Liver (tissue), 3 donors: ENCODE measurements around the gene TPST1.

ENCODE experiments used
- EGR1 ChIP-seq, 2 donors: IDR thresholded peaks; 2 replicates each; pipeline ENCODE4 v1.6.1; 2016 to 2018; ENCODE audit warnings: antibody characterized with exemption in 2 of 2, low read depth in 2 of 2
- FOXA1 ChIP-seq: IDR thresholded peaks from 2 replicates; pipeline ENCODE4 v1.6.1; 2016; ENCODE audit warnings: antibody characterized with exemption
- JUND ChIP-seq, 2 donors: IDR thresholded peaks; 2 replicates each; pipeline ENCODE4 v1.6.1; 2016; ENCODE audit warnings: antibody characterized with exemption in 2 of 2
- RAD21 ChIP-seq, 2 donors: IDR thresholded peaks; 2 replicates each; pipeline ENCODE4 v1.6.1; 2016; ENCODE audit warnings: antibody characterized with exemption in 2 of 2, mild to moderate bottlenecking in 2 of 2
- SP1 ChIP-seq: IDR thresholded peaks from 2 replicates; pipeline ENCODE4 v1.6.1; 2018; ENCODE audit warnings: antibody characterized with exemption, mild to moderate bottlenecking
- TAF1 ChIP-seq: conservative IDR thresholded peaks from 2 replicates; pipeline ENCODE4 v1.6.1; 2016; ENCODE audit warnings: antibody characterized with exemption, mild to moderate bottlenecking
- YY1 ChIP-seq: IDR thresholded peaks from 2 replicates; pipeline ENCODE4 v1.6.1; 2016; ENCODE audit warnings: antibody characterized with exemption, mild to moderate bottlenecking
- TF ChIP-seq, protein P1 (sequence below): fragments of 150-350 bp; IDR thresholded peaks from 2 replicates; pipeline ENCODE4 v1.5.1; 2017; ENCODE audit warnings: improper control_type of control experiment, low read depth, low read length; ENCODE audit not compliant: missing input control
- TF ChIP-seq, protein P2 (sequence below): IDR thresholded peaks from 2 replicates; pipeline ENCODE4 v1.6.1; 2016; ENCODE audit warnings: antibody characterized with exemption
- TF ChIP-seq, protein P3 (sequence below): IDR thresholded peaks from 2 replicates; pipeline ENCODE4 v1.6.1; 2016; ENCODE audit warnings: antibody characterized with exemption
- TF ChIP-seq, protein P4 (sequence below): IDR thresholded peaks from 2 replicates; pipeline ENCODE4 v1.6.1; 2016; ENCODE audit warnings: antibody characterized with exemption
- TF ChIP-seq, protein P5 (sequence below): IDR thresholded peaks from 2 replicates; pipeline ENCODE4 v1.6.1; 2016; ENCODE audit warnings: antibody characterized with exemption, mild to moderate bottlenecking
- donor health status: healthy.
- donor health status: healthy.

DNA sequence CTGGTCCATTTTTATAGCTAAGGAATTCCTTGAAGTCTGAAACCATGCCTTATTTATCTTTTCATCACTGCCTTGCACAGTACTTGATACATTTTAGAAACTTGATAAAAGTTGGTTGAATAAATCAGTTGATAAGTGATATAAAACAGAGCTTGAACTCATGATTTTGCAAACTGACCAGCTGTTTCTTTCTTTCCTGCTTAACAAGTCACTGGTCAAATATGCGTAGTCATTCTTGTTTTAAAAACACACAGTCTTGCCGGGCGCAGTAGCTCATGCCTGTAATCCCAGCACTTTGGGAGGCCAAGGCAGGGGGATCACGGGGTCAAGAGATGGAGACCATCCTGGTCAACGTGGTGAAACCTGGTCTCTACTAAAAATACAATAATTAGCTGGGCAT, 6.3 kb downstream of the TPST1 start:
- TF ChIP-seq, protein P1, sequence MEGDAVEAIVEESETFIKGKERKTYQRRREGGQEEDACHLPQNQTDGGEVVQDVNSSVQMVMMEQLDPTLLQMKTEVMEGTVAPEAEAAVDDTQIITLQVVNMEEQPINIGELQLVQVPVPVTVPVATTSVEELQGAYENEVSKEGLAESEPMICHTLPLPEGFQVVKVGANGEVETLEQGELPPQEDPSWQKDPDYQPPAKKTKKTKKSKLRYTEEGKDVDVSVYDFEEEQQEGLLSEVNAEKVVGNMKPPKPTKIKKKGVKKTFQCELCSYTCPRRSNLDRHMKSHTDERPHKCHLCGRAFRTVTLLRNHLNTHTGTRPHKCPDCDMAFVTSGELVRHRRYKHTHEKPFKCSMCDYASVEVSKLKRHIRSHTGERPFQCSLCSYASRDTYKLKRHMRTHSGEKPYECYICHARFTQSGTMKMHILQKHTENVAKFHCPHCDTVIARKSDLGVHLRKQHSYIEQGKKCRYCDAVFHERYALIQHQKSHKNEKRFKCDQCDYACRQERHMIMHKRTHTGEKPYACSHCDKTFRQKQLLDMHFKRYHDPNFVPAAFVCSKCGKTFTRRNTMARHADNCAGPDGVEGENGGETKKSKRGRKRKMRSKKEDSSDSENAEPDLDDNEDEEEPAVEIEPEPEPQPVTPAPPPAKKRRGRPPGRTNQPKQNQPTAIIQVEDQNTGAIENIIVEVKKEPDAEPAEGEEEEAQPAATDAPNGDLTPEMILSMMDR, result no peak
- TF ChIP-seq, protein P2, sequence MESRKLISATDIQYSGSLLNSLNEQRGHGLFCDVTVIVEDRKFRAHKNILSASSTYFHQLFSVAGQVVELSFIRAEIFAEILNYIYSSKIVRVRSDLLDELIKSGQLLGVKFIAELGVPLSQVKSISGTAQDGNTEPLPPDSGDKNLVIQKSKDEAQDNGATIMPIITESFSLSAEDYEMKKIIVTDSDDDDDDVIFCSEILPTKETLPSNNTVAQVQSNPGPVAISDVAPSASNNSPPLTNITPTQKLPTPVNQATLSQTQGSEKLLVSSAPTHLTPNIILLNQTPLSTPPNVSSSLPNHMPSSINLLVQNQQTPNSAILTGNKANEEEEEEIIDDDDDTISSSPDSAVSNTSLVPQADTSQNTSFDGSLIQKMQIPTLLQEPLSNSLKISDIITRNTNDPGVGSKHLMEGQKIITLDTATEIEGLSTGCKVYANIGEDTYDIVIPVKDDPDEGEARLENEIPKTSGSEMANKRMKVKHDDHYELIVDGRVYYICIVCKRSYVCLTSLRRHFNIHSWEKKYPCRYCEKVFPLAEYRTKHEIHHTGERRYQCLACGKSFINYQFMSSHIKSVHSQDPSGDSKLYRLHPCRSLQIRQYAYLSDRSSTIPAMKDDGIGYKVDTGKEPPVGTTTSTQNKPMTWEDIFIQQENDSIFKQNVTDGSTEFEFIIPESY, result no peak
- TF ChIP-seq RAD21 (IDR thresholded peaks at IDR 0.05), result no peak
- TF ChIP-seq, protein P3, sequence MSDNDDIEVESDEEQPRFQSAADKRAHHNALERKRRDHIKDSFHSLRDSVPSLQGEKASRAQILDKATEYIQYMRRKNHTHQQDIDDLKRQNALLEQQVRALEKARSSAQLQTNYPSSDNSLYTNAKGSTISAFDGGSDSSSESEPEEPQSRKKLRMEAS, result no peak
- TF ChIP-seq EGR1 (IDR thresholded peaks at IDR 0.05; ENCODE audit: low read depth in 2 of 2), result no peak
- no peak for TF ChIP-seq TAF1
- TF ChIP-seq, protein P4, sequence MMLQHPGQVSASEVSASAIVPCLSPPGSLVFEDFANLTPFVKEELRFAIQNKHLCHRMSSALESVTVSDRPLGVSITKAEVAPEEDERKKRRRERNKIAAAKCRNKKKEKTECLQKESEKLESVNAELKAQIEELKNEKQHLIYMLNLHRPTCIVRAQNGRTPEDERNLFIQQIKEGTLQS, result no peak
- no peak for TF ChIP-seq JUND (IDR thresholded peaks at IDR 0.05)
- no peak for TF ChIP-seq YY1
- TF ChIP-seq, protein P5, sequence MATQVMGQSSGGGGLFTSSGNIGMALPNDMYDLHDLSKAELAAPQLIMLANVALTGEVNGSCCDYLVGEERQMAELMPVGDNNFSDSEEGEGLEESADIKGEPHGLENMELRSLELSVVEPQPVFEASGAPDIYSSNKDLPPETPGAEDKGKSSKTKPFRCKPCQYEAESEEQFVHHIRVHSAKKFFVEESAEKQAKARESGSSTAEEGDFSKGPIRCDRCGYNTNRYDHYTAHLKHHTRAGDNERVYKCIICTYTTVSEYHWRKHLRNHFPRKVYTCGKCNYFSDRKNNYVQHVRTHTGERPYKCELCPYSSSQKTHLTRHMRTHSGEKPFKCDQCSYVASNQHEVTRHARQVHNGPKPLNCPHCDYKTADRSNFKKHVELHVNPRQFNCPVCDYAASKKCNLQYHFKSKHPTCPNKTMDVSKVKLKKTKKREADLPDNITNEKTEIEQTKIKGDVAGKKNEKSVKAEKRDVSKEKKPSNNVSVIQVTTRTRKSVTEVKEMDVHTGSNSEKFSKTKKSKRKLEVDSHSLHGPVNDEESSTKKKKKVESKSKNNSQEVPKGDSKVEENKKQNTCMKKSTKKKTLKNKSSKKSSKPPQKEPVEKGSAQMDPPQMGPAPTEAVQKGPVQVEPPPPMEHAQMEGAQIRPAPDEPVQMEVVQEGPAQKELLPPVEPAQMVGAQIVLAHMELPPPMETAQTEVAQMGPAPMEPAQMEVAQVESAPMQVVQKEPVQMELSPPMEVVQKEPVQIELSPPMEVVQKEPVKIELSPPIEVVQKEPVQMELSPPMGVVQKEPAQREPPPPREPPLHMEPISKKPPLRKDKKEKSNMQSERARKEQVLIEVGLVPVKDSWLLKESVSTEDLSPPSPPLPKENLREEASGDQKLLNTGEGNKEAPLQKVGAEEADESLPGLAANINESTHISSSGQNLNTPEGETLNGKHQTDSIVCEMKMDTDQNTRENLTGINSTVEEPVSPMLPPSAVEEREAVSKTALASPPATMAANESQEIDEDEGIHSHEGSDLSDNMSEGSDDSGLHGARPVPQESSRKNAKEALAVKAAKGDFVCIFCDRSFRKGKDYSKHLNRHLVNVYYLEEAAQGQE, result no peak
- TF ChIP-seq FOXA1, result no peak
- TF ChIP-seq SP1, result no peak
